ENCODE results near the gene FBLN1. TPM values are rescaled to one million over a fixed set of nuclear protein-coding genes. Genes with fewer than 3 reads are reported as not detected.

The FBLN1 gene
- total RNA-seq, 2 donors from 2014 or later = 587 to 972 TPM

GRCh38 chr22:45477366-45478107 lies 25.1 kb upstream of the FBLN1 start:
- H3K27me3 ChIP-seq (replicated peaks; ENCODE audit: insufficient read depth) = no peaks in the 10 kb centered on the region
- no peak for ATAC-seq (ENCODE audit: insufficient number of reproducible peaks, low FRiP score, low read depth)
- no peaks in the 10 kb centered on the region for H3K36me3 ChIP-seq
- no peaks in the 10 kb centered on the region for H3K9me3 ChIP-seq
- DNase-seq (ENCODE audit: low spot score) = no peak
- peaks cover 12 to 53% of the 10 kb centered on the region in 2 donors for H3K4me1 ChIP-seq (ENCODE audit: control insufficient read depth in 1 of 2, low read depth in 2 of 2)
- peak overlapping the region; percentile 47 to 73 for H3K27ac ChIP-seq
- H3K4me3 ChIP-seq = no peak overlapping the region
- TF ChIP-seq CTCF (IDR thresholded peaks at IDR 0.05) = no peak

GRCh38 chr22:45478108-45478771 lies 24.4 kb upstream of the FBLN1 start:
- Histone ChIP-seq H3K27ac (peak overlapping the region; percentile 47 to 73), H3K4me1 (ENCODE audit: control insufficient read depth in 1 of 2, low read depth in 2 of 2) (peaks cover 9 to 46% of the 10 kb centered on the region in 2 donors), H3K36me3 (no peaks in the 10 kb centered on the region), H3K4me3 (no peak overlapping the region), H3K9me3 (no peaks in the 10 kb centered on the region), H3K27me3 (replicated peaks; ENCODE audit: insufficient read depth) (no peaks in the 10 kb centered on the region)
- ATAC-seq (ENCODE audit: insufficient number of reproducible peaks, low FRiP score, low read depth) (peak; percentile 86), DNase-seq (ENCODE audit: low spot score) (no peak)
- no peak for TF ChIP-seq CTCF (IDR thresholded peaks at IDR 0.05)

- H3K4me3 ChIP-seq = no peak overlapping the region
- no peak overlapping the region for H3K27ac ChIP-seq
- no peaks in the 10 kb centered on the region for H3K36me3 ChIP-seq
- H3K27me3 ChIP-seq (replicated peaks; ENCODE audit: insufficient read depth) = no peaks in the 10 kb centered on the region
- ATAC-seq (ENCODE audit: insufficient number of reproducible peaks, low FRiP score, low read depth) = no peak
- DNase-seq (ENCODE audit: low spot score) = no peak
- no peak for TF ChIP-seq CTCF (IDR thresholded peaks at IDR 0.05)
- H3K9me3 ChIP-seq = no peaks in the 10 kb centered on the region
- H3K4me1 ChIP-seq (ENCODE audit: control insufficient read depth in 1 of 2, low read depth in 2 of 2) = peaks cover 9 to 46% of the 10 kb centered on the region in 2 donors
These were observed 22.0 kb upstream of the FBLN1 start for GRCh38 chr22:45480717-45481116.

GRCh38 chr22:45481661-45482060 lies 21.0 kb upstream of the FBLN1 start:
- H3K36me3 ChIP-seq = no peaks in the 10 kb centered on the region
- no peak for ATAC-seq (ENCODE audit: insufficient number of reproducible peaks, low FRiP score, low read depth)
- H3K4me3 ChIP-seq = no peak overlapping the region
- TF ChIP-seq CTCF (IDR thresholded peaks at IDR 0.05) = no peak
- DNase-seq (ENCODE audit: low spot score) = no peak
- no peaks in the 10 kb centered on the region for H3K27me3 ChIP-seq (replicated peaks; ENCODE audit: insufficient read depth)
- H3K27ac ChIP-seq = no peak overlapping the region
- H3K9me3 ChIP-seq = no peaks in the 10 kb centered on the region
- peaks cover 9 to 41% of the 10 kb centered on the region in 2 donors for H3K4me1 ChIP-seq (ENCODE audit: control insufficient read depth in 1 of 2, low read depth in 2 of 2)

GRCh38 chr22:45482169-45482568 lies 20.5 kb upstream of the FBLN1 start:
- Histone ChIP-seq H3K36me3 (no peaks in the 10 kb centered on the region), H3K4me3 (no peak overlapping the region), H3K27ac (no peak overlapping the region), H3K4me1 (ENCODE audit: control insufficient read depth in 1 of 2, low read depth in 2 of 2) (peaks cover 9 to 35% of the 10 kb centered on the region in 2 donors), H3K9me3 (no peaks in the 10 kb centered on the region), H3K27me3 (replicated peaks; ENCODE audit: insufficient read depth) (no peaks in the 10 kb centered on the region)
- ATAC-seq (ENCODE audit: insufficient number of reproducible peaks, low FRiP score, low read depth) (no peak), DNase-seq (ENCODE audit: low spot score) (no peak)
- TF ChIP-seq CTCF (IDR thresholded peaks at IDR 0.05) = no peak
